Transverse colon (tissue), 3 donors: ENCODE results near the gene SH3RF3.

Experiments used
- EP300 ChIP-seq: sonication (generic); formaldehyde crosslinking; IDR thresholded peaks from one replicate; pipeline ENCODE4 v1.6.1; 2017; ENCODE audit warnings: antibody characterized with exemption, low read depth
- POLR2A ChIP-seq: fragments of 450-650 bp; IDR thresholded peaks from one replicate; pipeline ENCODE4 v1.6.1; 2016; ENCODE audit warnings: antibody characterized with exemption, mild to moderate bottlenecking, moderate library complexity
- POLR2AphosphoS5 ChIP-seq, 3 donors: sonication (generic); formaldehyde crosslinking; IDR thresholded peaks; one replicate each; pipeline ENCODE4 v1.6.1; 2016; ENCODE audit warnings: antibody characterized with exemption in 3 of 3

DNA sequence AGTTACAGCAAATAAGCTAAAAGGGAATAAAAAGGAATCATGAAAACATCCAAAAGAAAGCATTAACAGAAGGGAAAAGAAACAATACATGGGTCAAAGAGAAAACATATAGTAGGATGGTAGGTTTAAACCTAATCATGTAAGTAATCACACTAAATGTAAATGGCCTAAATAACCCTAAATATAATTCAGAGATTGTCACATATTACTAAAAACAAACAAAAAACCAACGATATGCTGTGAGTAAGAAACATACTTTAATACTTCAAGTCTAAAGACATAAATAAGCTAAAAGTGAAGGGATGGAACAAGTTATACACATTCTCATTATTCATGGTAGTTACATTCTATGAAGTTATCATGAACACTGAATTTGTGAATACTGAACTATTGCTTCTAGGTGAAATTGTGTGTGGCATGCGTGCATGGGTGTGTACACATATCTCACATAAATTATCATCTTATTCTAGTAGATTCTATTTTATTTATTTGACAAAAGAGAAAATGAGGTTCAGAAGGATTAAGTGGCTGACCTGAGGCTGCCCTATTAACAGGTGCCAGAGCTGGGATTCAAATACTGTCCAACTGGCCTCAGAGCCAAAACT lies 313.8 kb downstream of the SH3RF3 start:
- TF ChIP-seq EP300 (no peak), POLR2AphosphoS5 (IDR thresholded peaks at IDR 0.05) (no peak), POLR2A (no peak)
